Measurements from ENCODE around the gene CD38. TPM values are rescaled to one million over a fixed set of nuclear protein-coding genes. Genes with fewer than 3 reads are reported as not detected.
A peak's percentile ranks its signal among the peaks of the same experiment; 100 is the strongest.

The CD38 gene
- polyA plus RNA-seq, 2 of the 4 experiments (the other 2 are of a cell fraction) = 7.8 to 12.4 TPM

- TF ChIP-seq REST (IDR thresholded peaks at IDR 0.05) = no peak
- TF ChIP-seq PHF8 (IDR thresholded peaks at IDR 0.05; ENCODE audit: borderline replicate concordance, low read depth) = no peak
Observed at GRCh38 chr4:15894393-15894792, 116.3 kb downstream of the CD38 start (continued).

- TF ChIP-seq EHF (CRISPR knock-in tag; IDR thresholded peaks at IDR 0.05) (0 out of 2 replicates have a peak, but pooled peaks have one; percentile 20), EP300 (IDR thresholded peaks at IDR 0.05) (no peak), FOSL2 (IDR thresholded peaks at IDR 0.05) (no peak), FOSL2 (CRISPR knock-in tag; IDR thresholded peaks at IDR 0.05) (peak; percentile 38; the same call in 1 of the 2 replicates), FOSB (CRISPR knock-in tag; IDR thresholded peaks at IDR 0.05) (no peak)
- Histone ChIP-seq H3K9me3 (no peaks in the 10 kb centered on the region; the same call in 2 of the 3 replicates), H3K4me1 (peaks cover 40% of the 10 kb centered on the region), H3K27ac (peak overlapping the region; percentile 77 to 86), H3K4me2 (peak overlapping the region; percentile 50), H3K4me3 (no peak overlapping the region)
- peak in 1 of 2 experiments; percentile 16; a peak in 2 of 6 replicates for ATAC-seq
- whole genome bisulfite sequencing (ENCODE audit: missing lambda C conversion rate) = 70% methylated on average over 4 of the region's 4 CpGs
- POLR2A ChIA-PET = interaction anchor here (0.8 kb wide), 1 partner anchor 11 kb away, joined by 3 read pairs; no protein-coding TSS in a partner anchor
- DNase-seq (ENCODE audit: low read depth in 1 of 2, low spot score in 1 of 2) = peak; percentile 8 to 33
- no peak for FAIRE-seq
- CTCF ChIA-PET = interaction anchor here (1.6 to 3.0 kb wide), 3 partner anchors 10 to 61 kb away, joined by 5 to 32 read pairs (median 12); no protein-coding TSS in a partner anchor
Observed at GRCh38 chr4:15894921-15895916, 117.1 kb downstream of the CD38 start.

GRCh38 chr4:15897577-15897976 is 119.4 kb downstream of the CD38 start:
- WGBS (ENCODE audit: missing lambda C conversion rate) = 15% methylated on average over 2 of the region's 2 CpGs
- DNase-seq (ENCODE audit: low read depth in 1 of 2, low spot score in 1 of 2) (peak in 1 of 2 experiments; percentile 25), FAIRE-seq (no peak), ATAC-seq (no peak)
- ChIA-PET CTCF (interaction anchor here (1.2 to 1.3 kb wide), 2 partner anchors 58 to 91 kb away, joined by 5 to 6 read pairs; no protein-coding TSS in a partner anchor), POLR2A (no interaction called here)
- peak overlapping the region in 1 of 2 experiments; percentile 61; a peak in 2 of 6 replicates for H3K27ac ChIP-seq
- H3K4me2 ChIP-seq = 0 out of 3 replicates have a peak overlapping the region, but pooled peaks have one; percentile 21
- no peak overlapping the region for H3K4me3 ChIP-seq
- no peak for TF ChIP-seq ZFP36 (IDR thresholded peaks at IDR 0.05; ENCODE audit: borderline replicate concordance, partially characterized antibody)
- TF ChIP-seq ATOH8 (CRISPR knock-in tag; IDR thresholded peaks at IDR 0.05; ENCODE audit: low read depth) = no peak
- no peak for TF ChIP-seq EP300 (IDR thresholded peaks at IDR 0.05)
- no peak for TF ChIP-seq KDM5A (IDR thresholded peaks at IDR 0.05)
- peaks cover 40% of the 10 kb centered on the region for H3K4me1 ChIP-seq
- H3K9me3 ChIP-seq = no peaks in the 10 kb centered on the region; the same call in 2 of the 3 replicates

GRCh38 chr4:15898902-15899301 is 120.8 kb downstream of the CD38 start:
- no peak for ATAC-seq
- peaks cover 3% of the 10 kb centered on the region for H3K9me3 ChIP-seq
- POLR2A ChIA-PET = no interaction called here
- peaks cover 31% of the 10 kb centered on the region for H3K4me1 ChIP-seq
- CTCF ChIA-PET = interaction anchor here (0.8 to 1.3 kb wide), 3 partner anchors 38 to 92 kb away, joined by 3 to 6 read pairs (median 5); no protein-coding TSS in a partner anchor
- TF ChIP-seq HOXB5 (CRISPR knock-in tag; IDR thresholded peaks at IDR 0.05) (no peak), RARB (CRISPR knock-in tag; IDR thresholded peaks at IDR 0.05) (no peak), BHLHE40 (IDR thresholded peaks at IDR 0.05; ENCODE audit: low read depth, low read length) (no peak)
- FAIRE-seq = no peak
- no peak overlapping the region for H3K4me2 ChIP-seq
- H3K4me3 ChIP-seq = no peak overlapping the region
- no peak for DNase-seq (ENCODE audit: low read depth in 1 of 2, low spot score in 1 of 2)
- 0 out of 6 replicates have a peak overlapping the region, but pooled peaks of 1 of the 2 experiments have one; percentile 9 for H3K27ac ChIP-seq
